ENCODE measurements around the gene FSIP1.

Gene FSIP1

GRCh38 chr15:39741258-39741657 lies 41.4 kb downstream of the FSIP1 start:
- no peak for DNase-seq (ENCODE audit: extremely low read depth, insufficient read length)
- H3K27me3 ChIP-seq (replicated peaks; ENCODE audit: control insufficient read depth, insufficient read depth, low read length): no peaks in the 10 kb centered on the region; the same call in 1 of the 2 replicates
- no peak overlapping the region for H3K4me3 ChIP-seq (replicated peaks; ENCODE audit: low read depth, low read length)
- H3K36me3 ChIP-seq (ENCODE audit: control insufficient read depth, insufficient read depth, low read length): no peaks in the 10 kb centered on the region
- TF ChIP-seq CTCF (IDR thresholded peaks at IDR 0.05; ENCODE audit: insufficient read depth, low read length, poor library complexity, severe bottlenecking): no peak

- Histone ChIP-seq H3K4me3 (replicated peaks; ENCODE audit: low read depth, low read length) (no peak overlapping the region), H3K36me3 (ENCODE audit: control insufficient read depth, insufficient read depth, low read length) (no peaks in the 10 kb centered on the region), H3K27me3 (replicated peaks; ENCODE audit: control insufficient read depth, insufficient read depth, low read length) (no peaks in the 10 kb centered on the region)
- TF ChIP-seq CTCF (IDR thresholded peaks at IDR 0.05; ENCODE audit: insufficient read depth, low read length, poor library complexity, severe bottlenecking): no peak
- DNase-seq (ENCODE audit: extremely low read depth, insufficient read length): no peak
These were observed 43.6 kb downstream of the FSIP1 start for GRCh38 chr15:39738998-39739397.

- Histone ChIP-seq H3K27me3 (replicated peaks; ENCODE audit: control insufficient read depth, insufficient read depth, low read length) (no peaks in the 10 kb centered on the region), H3K4me3 (replicated peaks; ENCODE audit: low read depth, low read length) (no peak overlapping the region), H3K36me3 (ENCODE audit: control insufficient read depth, insufficient read depth, low read length) (no peaks in the 10 kb centered on the region)
- TF ChIP-seq CTCF (IDR thresholded peaks at IDR 0.05; ENCODE audit: insufficient read depth, low read length, poor library complexity, severe bottlenecking): no peak
- DNase-seq (ENCODE audit: extremely low read depth, insufficient read length): no peak
These were observed 45.5 kb downstream of the FSIP1 start for GRCh38 chr15:39737196-39737550.

GRCh38 chr15:39736412-39737195 lies 46.0 kb downstream of the FSIP1 start:
- DNase-seq (ENCODE audit: extremely low read depth, insufficient read length): no peak
- no peaks in the 10 kb centered on the region for H3K27me3 ChIP-seq (replicated peaks; ENCODE audit: control insufficient read depth, insufficient read depth, low read length)
- no peak overlapping the region for H3K4me3 ChIP-seq (replicated peaks; ENCODE audit: low read depth, low read length)
- no peak for TF ChIP-seq CTCF (IDR thresholded peaks at IDR 0.05; ENCODE audit: insufficient read depth, low read length, poor library complexity, severe bottlenecking)
- H3K36me3 ChIP-seq (ENCODE audit: control insufficient read depth, insufficient read depth, low read length): no peaks in the 10 kb centered on the region

GRCh38 chr15:39735120-39735717 lies 47.4 kb downstream of the FSIP1 start:
- Histone ChIP-seq H3K4me3 (replicated peaks; ENCODE audit: low read depth, low read length) (no peak overlapping the region), H3K36me3 (ENCODE audit: control insufficient read depth, insufficient read depth, low read length) (no peaks in the 10 kb centered on the region), H3K27me3 (replicated peaks; ENCODE audit: control insufficient read depth, insufficient read depth, low read length) (no peaks in the 10 kb centered on the region)
- no peak for DNase-seq (ENCODE audit: extremely low read depth, insufficient read length)
- no peak for TF ChIP-seq CTCF (IDR thresholded peaks at IDR 0.05; ENCODE audit: insufficient read depth, low read length, poor library complexity, severe bottlenecking)

Data from GM06990 (cell line).